GM23338 (cell line): ENCODE data around the gene FRK.

Experiments used
- EZH2 ChIP-seq: fragments of 200-600 bp; sonication (generic); IDR thresholded peaks from one replicate; pipeline ENCODE4 v1.8.0; 2017; ENCODE audit warnings: antibody characterized with exemption, mild to moderate bottlenecking, low read depth; ENCODE audit not compliant: unreplicated experiment
- EZH2phosphoT487 ChIP-seq: fragments of 200-600 bp; sonication (generic); IDR thresholded peaks from one replicate; pipeline ENCODE4 v1.8.1; 2018; ENCODE audit warnings: antibody characterized with exemption; ENCODE audit not compliant: unreplicated experiment
- POLR2AphosphoS5 ChIP-seq: IDR thresholded peaks from 2 replicates; pipeline ENCODE4 v1.6.1; 2016; ENCODE audit warnings: antibody characterized with exemption, low read depth
- REST ChIP-seq: IDR thresholded peaks from one replicate; pipeline ENCODE4 v1.6.1; 2018; ENCODE audit warnings: antibody characterized with exemption; ENCODE audit not compliant: unreplicated experiment
- TF ChIP-seq, protein P1 (sequence below), 2 experiments: fragments of 200-600 bp in 1 of 2; sonication (generic) in 1 of 2; conservative IDR thresholded peaks; 2 replicates each; pipeline versions ENCODE4 v1.5.1 to v1.6.1; 2016 to 2017; ENCODE audit warnings: antibody characterized with exemption in 2 of 2, low read depth in 2 of 2, mild to moderate bottlenecking in 2 of 2, moderate library complexity in 1 of 2

DNA sequence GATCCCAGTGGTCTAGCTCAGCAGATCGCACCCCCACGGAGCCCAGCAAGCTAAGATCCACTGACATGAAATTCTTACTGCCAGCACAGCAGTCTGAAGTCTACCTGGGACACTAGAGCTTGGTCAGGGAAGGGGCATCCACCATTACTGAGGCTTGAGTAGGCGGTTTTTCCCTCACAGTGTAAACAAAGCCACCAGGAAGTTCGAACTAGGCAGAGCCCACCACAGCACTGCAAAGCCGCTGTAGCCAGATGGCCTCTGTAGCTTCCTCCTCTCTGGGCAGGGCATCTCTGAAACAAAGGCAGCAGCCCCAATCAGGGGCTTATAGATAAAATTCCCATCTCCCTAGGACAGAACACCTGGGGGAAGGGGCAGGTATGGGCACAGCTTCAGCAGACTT is 18.8 kb downstream of the FRK start:
- TF ChIP-seq, protein P1, sequence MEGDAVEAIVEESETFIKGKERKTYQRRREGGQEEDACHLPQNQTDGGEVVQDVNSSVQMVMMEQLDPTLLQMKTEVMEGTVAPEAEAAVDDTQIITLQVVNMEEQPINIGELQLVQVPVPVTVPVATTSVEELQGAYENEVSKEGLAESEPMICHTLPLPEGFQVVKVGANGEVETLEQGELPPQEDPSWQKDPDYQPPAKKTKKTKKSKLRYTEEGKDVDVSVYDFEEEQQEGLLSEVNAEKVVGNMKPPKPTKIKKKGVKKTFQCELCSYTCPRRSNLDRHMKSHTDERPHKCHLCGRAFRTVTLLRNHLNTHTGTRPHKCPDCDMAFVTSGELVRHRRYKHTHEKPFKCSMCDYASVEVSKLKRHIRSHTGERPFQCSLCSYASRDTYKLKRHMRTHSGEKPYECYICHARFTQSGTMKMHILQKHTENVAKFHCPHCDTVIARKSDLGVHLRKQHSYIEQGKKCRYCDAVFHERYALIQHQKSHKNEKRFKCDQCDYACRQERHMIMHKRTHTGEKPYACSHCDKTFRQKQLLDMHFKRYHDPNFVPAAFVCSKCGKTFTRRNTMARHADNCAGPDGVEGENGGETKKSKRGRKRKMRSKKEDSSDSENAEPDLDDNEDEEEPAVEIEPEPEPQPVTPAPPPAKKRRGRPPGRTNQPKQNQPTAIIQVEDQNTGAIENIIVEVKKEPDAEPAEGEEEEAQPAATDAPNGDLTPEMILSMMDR (conservative IDR thresholded peaks at IDR 0.05; ENCODE audit: low read depth in 2 of 2): no peak
- no peak for TF ChIP-seq EZH2phosphoT487
- no peak for TF ChIP-seq POLR2AphosphoS5
- TF ChIP-seq REST: no peak
- TF ChIP-seq EZH2: no peak
